ENCODE measurements around the gene DGUOK. TPM values are rescaled to one million over a fixed set of nuclear protein-coding genes. Genes with fewer than 3 reads are reported as not detected.

The DGUOK gene
- total RNA-seq, 1 experiment from 2014 or later, result 78.7 TPM

- Histone ChIP-seq H4K20me1 (ENCODE audit: insufficient read depth) (peaks cover 24% of the 10 kb centered on the region), H3K27me3 (ENCODE audit: insufficient read depth, low read depth) (no peaks in the 10 kb centered on the region), H2AFZ (no peak overlapping the region), H3K79me2 (ENCODE audit: low read depth) (peaks cover 98% of the 10 kb centered on the region), H3K36me3 (ENCODE audit: low read depth) (peaks cover 12% of the 10 kb centered on the region; the same call in 1 of the 2 replicates), H3F3A (ENCODE audit: insufficient read depth, low read depth) (peaks cover 15% of the 10 kb centered on the region), H3K9me2 (ENCODE audit: insufficient read depth) (no peaks in the 10 kb centered on the region), H3K4me1 (replicated peaks; ENCODE audit: insufficient read depth) (peaks cover 52% of the 10 kb centered on the region), H3K27ac (no peak overlapping the region), H3K4me2 (peak overlapping the region; percentile 46), H3K9me3 (ENCODE audit: insufficient read depth, low read depth) (no peaks in the 10 kb centered on the region; the same call in 1 of the 2 replicates), H3K4me3 (no peak overlapping the region)
- TF ChIP-seq EZH2 (IDR thresholded peaks at IDR 0.05; ENCODE audit: low read depth), result no peak
- TF ChIP-seq CTCF (conservative IDR thresholded peaks at IDR 0.05), result no peak
- POLR2A ChIA-PET (ENCODE audit: unreplicated experiment), result no interaction called here
- CTCF ChIA-PET, result no interaction called here
- DNase-seq, result no peak
- intact Hi-C loops (cut with micrococcal nuclease; ENCODE audit: unreplicated experiment), result no loop called here
- no TSS peak for BruUV-seq (replicated peaks)
These were observed 67.1 kb downstream of the DGUOK start for GRCh38 chr2:73993778-73994177.

- H3K27me3 ChIP-seq (ENCODE audit: insufficient read depth, low read depth), result no peaks in the 10 kb centered on the region
- no peaks in the 10 kb centered on the region; the same call in 1 of the 2 replicates for H3K9me3 ChIP-seq (ENCODE audit: insufficient read depth, low read depth)
- ChIA-PET CTCF (interaction anchor here (0.6 kb wide), 1 partner anchor 205 kb away, joined by 14 read pairs; no protein-coding TSS in a partner anchor), POLR2A (ENCODE audit: unreplicated experiment) (no interaction called here)
- no peak overlapping the region for H2AFZ ChIP-seq
- BruUV-seq (replicated peaks), result no TSS peak
- H3K27ac ChIP-seq, result no peak overlapping the region
- intact Hi-C loops (cut with micrococcal nuclease; ENCODE audit: unreplicated experiment), result no loop called here
- H3K4me2 ChIP-seq, result no peak overlapping the region; the same call in 1 of the 2 replicates
- TF ChIP-seq EZH2 (IDR thresholded peaks at IDR 0.05; ENCODE audit: low read depth) (no peak), CTCF (conservative IDR thresholded peaks at IDR 0.05) (no peak)
- no peak for DNase-seq
- H3F3A ChIP-seq (ENCODE audit: insufficient read depth, low read depth), result peaks cover 16% of the 10 kb centered on the region
- H4K20me1 ChIP-seq (ENCODE audit: insufficient read depth), result peaks cover 30% of the 10 kb centered on the region
- H3K79me2 ChIP-seq (ENCODE audit: low read depth), result peaks cover 98% of the 10 kb centered on the region
- H3K4me3 ChIP-seq, result no peak overlapping the region
- peaks cover 12% of the 10 kb centered on the region; the same call in 1 of the 2 replicates for H3K36me3 ChIP-seq (ENCODE audit: low read depth)
- H3K4me1 ChIP-seq (replicated peaks; ENCODE audit: insufficient read depth), result peaks cover 48% of the 10 kb centered on the region
- no peaks in the 10 kb centered on the region for H3K9me2 ChIP-seq (ENCODE audit: insufficient read depth)
These were observed 67.6 kb downstream of the DGUOK start for GRCh38 chr2:73994178-73994831.

- peaks cover 17% of the 10 kb centered on the region for H3F3A ChIP-seq (ENCODE audit: insufficient read depth, low read depth)
- no TSS peak for BruUV-seq (replicated peaks)
- DNase-seq, result no peak
- ChIA-PET CTCF (no interaction called here), POLR2A (ENCODE audit: unreplicated experiment) (interaction anchor here (0.7 kb wide), 1 partner anchor 8 kb away, joined by 3 read pairs; no protein-coding TSS in a partner anchor)
- H3K27me3 ChIP-seq (ENCODE audit: insufficient read depth, low read depth), result no peaks in the 10 kb centered on the region
- no peaks in the 10 kb centered on the region for H3K9me2 ChIP-seq (ENCODE audit: insufficient read depth)
- H4K20me1 ChIP-seq (ENCODE audit: insufficient read depth), result peaks cover 45% of the 10 kb centered on the region
- H2AFZ ChIP-seq, result no peak overlapping the region
- H3K27ac ChIP-seq, result no peak overlapping the region
- H3K4me2 ChIP-seq, result no peak overlapping the region
- H3K36me3 ChIP-seq (ENCODE audit: low read depth), result no peaks in the 10 kb centered on the region
- peaks cover 98% of the 10 kb centered on the region for H3K79me2 ChIP-seq (ENCODE audit: low read depth)
- H3K4me1 ChIP-seq (replicated peaks; ENCODE audit: insufficient read depth), result peaks cover 48% of the 10 kb centered on the region
- H3K4me3 ChIP-seq, result no peak overlapping the region
- intact Hi-C loops (cut with micrococcal nuclease; ENCODE audit: unreplicated experiment), result no loop called here
- H3K9me3 ChIP-seq (ENCODE audit: insufficient read depth, low read depth), result no peaks in the 10 kb centered on the region; the same call in 1 of the 2 replicates
- no peak for TF ChIP-seq EZH2 (IDR thresholded peaks at IDR 0.05; ENCODE audit: low read depth)
- no peak for TF ChIP-seq CTCF (conservative IDR thresholded peaks at IDR 0.05)
These were observed 69.1 kb downstream of the DGUOK start for GRCh38 chr2:73995810-73996209.

Data from PC-9 (cell line).